Caco-2 (cell line): Measurements from ENCODE around the gene CDKN2D. TPM values are rescaled to one million over a fixed set of nuclear protein-coding genes. Genes with fewer than 3 reads are reported as not detected.
A peak's percentile ranks its signal among the peaks of the same experiment; 100 is the strongest.
"Not testable (repeated sequence)": the region's sequence is repeated elsewhere in the genome, so short reads cannot be mapped to it uniquely, and the experiment has no call there.

ENCODE experiments used
- BruUV-seq: library from RNA; stranded (reverse); fragments of 400-500 nt; replicated peaks from 2 replicates; lab custom pipeline; 2021; lab: Mats Ljungman, UMichigan
- CTCF ChIA-PET: fragments of 300-600 bp; sonication (Branson Sonifier 250); formaldehyde crosslinking; loops from one replicate; lab custom pipeline; 2022; ENCODE audit warnings: antibody characterized with exemption; lab: Charles Lee
- POLR2A ChIA-PET: fragments of 300-600 bp; sonication (Branson Sonifier 250); formaldehyde crosslinking; loops from one replicate; lab custom pipeline; 2022; ENCODE audit warnings: antibody characterized with exemption; lab: Charles Lee
- DNase-seq, 2 experiments: peaks; one replicate each; pipeline versions ENCODE4 v3.0.0 to v3.0.0-alpha.2; 2020 to 2022
- H3K27me3 ChIP-seq: replicated peaks from 2 replicates; pipeline ENCODE4 v1.6.0; 2011; ENCODE audit warnings: low read length; ENCODE audit not compliant: control insufficient read depth, insufficient read depth
- H3K36me3 ChIP-seq: 2 replicates; pipeline ENCODE4 v1.5.1; 2011; ENCODE audit warnings: low read length; ENCODE audit not compliant: control insufficient read depth, insufficient read depth
- H3K4me1 ChIP-seq: fragments of 250-450 bp; sonication (Bioruptor Pico); 2 replicates; pipeline ENCODE4 v1.5.1; 2020; ENCODE audit warnings: mild to moderate bottlenecking
- H3K4me3 ChIP-seq: 2 replicates; pipeline ENCODE4 v1.5.1; 2011; ENCODE audit warnings: low read depth, mild to moderate bottlenecking, control low read depth, low read length
- H3K9me3 ChIP-seq: fragments of 250-450 bp; sonication (Bioruptor Pico); 2 replicates; pipeline ENCODE4 v1.5.1; 2020; ENCODE audit warnings: mild to moderate bottlenecking, moderate library complexity
- H3K27ac Mint-ChIP-seq: one replicate; pipeline ENCODE4 v1.8.0; 2022; ENCODE audit warnings: mixed read lengths; ENCODE audit not compliant: unreplicated experiment
- H3K27me3 Mint-ChIP-seq: one replicate; pipeline ENCODE4 v1.8.0; 2022; ENCODE audit warnings: mixed read lengths; ENCODE audit not compliant: insufficient read depth, unreplicated experiment
- H3K36me3 Mint-ChIP-seq: one replicate; pipeline ENCODE4 v1.8.0; 2022; ENCODE audit warnings: mild to moderate bottlenecking, mixed read lengths; ENCODE audit not compliant: insufficient read depth, unreplicated experiment
- H3K4me1 Mint-ChIP-seq: one replicate; pipeline ENCODE4 v1.8.0; 2022; ENCODE audit warnings: low read depth, mixed read lengths; ENCODE audit not compliant: unreplicated experiment
- H3K4me3 Mint-ChIP-seq: one replicate; pipeline ENCODE4 v1.8.0; 2022; ENCODE audit warnings: mild to moderate bottlenecking, moderate library complexity, mixed read lengths; ENCODE audit not compliant: unreplicated experiment
- H3K9me3 Mint-ChIP-seq: one replicate; pipeline ENCODE4 v1.8.0; 2022; ENCODE audit warnings: mixed read lengths; ENCODE audit not compliant: unreplicated experiment
- intact Hi-C: fragments of 100-400 bp; cut with micrococcal nuclease; formaldehyde crosslinking; loops from one replicate; pipeline ENCODE4 v1.10.0; 2022; ENCODE audit not compliant: unreplicated experiment
- total RNA-seq: library from RNA; stranded (reverse); gene quantifications from 2 replicates; pipeline ENCODE4 v1.2.3, GENCODE V29; 2022
- TF ChIP-seq, protein P1 (sequence below), 2 experiments: fragments of 200-600 bp in 1 of 2; IDR thresholded peaks; 1 replicate in 1 of 2; 2 replicates in 1 of 2; pipeline versions ENCODE4 v1.5.1 to v1.8.0; 2011 to 2022; ENCODE audit warnings: antibody characterized with exemption in 1 of 2, control low read depth in 1 of 2, inconsistent platforms in 1 of 2, low read depth in 1 of 2, low read length in 1 of 2, mild to moderate bottlenecking in 1 of 2, moderate library complexity in 1 of 2; ENCODE audit not compliant: insufficient read depth in 1 of 2, severe bottlenecking in 1 of 2, unreplicated experiment in 1 of 2

CDKN2D gene
- total RNA-seq, 1 experiment from 2014 or later = 5.0 TPM

- ChIA-PET CTCF (interaction anchor here (0.6 to 1.0 kb wide), 4 partner anchors 9 to 349 kb away, joined by 3 to 7 read pairs (median 4); partner anchors contain the start of gene DNMT1), POLR2A (interaction anchor here (0.6 kb wide), 1 partner anchor 86 kb away, joined by 4 read pairs; no protein-coding TSS in a partner anchor)
- peak; percentile 95 to 97 for DNase-seq
- BruUV-seq = no TSS peak
- H3K36me3 Mint-ChIP-seq = peaks cover 13% of the 10 kb centered on the region
- TF ChIP-seq, protein P1, sequence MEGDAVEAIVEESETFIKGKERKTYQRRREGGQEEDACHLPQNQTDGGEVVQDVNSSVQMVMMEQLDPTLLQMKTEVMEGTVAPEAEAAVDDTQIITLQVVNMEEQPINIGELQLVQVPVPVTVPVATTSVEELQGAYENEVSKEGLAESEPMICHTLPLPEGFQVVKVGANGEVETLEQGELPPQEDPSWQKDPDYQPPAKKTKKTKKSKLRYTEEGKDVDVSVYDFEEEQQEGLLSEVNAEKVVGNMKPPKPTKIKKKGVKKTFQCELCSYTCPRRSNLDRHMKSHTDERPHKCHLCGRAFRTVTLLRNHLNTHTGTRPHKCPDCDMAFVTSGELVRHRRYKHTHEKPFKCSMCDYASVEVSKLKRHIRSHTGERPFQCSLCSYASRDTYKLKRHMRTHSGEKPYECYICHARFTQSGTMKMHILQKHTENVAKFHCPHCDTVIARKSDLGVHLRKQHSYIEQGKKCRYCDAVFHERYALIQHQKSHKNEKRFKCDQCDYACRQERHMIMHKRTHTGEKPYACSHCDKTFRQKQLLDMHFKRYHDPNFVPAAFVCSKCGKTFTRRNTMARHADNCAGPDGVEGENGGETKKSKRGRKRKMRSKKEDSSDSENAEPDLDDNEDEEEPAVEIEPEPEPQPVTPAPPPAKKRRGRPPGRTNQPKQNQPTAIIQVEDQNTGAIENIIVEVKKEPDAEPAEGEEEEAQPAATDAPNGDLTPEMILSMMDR (IDR thresholded peaks at IDR 0.05; ENCODE audit: insufficient read depth in 1 of 2, low read depth in 1 of 2, low read length in 1 of 2, severe bottlenecking in 1 of 2, unreplicated experiment in 1 of 2) = no peak
- peak within 1 kb of the TSS; percentile 67 for H3K27ac Mint-ChIP-seq
- no peaks in the 10 kb centered on the region for H3K9me3 Mint-ChIP-seq
- H3K27me3 Mint-ChIP-seq = no peaks in the 10 kb centered on the region
- H3K4me3 Mint-ChIP-seq = peak within 1 kb of the TSS; percentile 78
- H3K36me3 ChIP-seq = no peaks in the 10 kb centered on the region
- peaks cover 3% of the 10 kb centered on the region; the same call in 1 of the 2 replicates for H3K4me1 ChIP-seq
- peak within 1 kb of the TSS; percentile 78 for H3K4me3 ChIP-seq
- H3K4me1 Mint-ChIP-seq = no peaks in the 10 kb centered on the region
- intact Hi-C loops = loop anchor here (1.0 to 5.0 kb wide), 2 partner anchors 23 to 41 kb away; partner anchors contain the start of genes KEAP1 and KRI1
- H3K9me3 ChIP-seq = no peaks in the 10 kb centered on the region
- H3K27me3 ChIP-seq = no peaks in the 10 kb centered on the region
These were observed 25.1 kb downstream of the CDKN2D start, which contains the start of gene ATG4D for GRCh38 chr19:10543420-10544241. ATG4D (plus strand) TSS chr19:10543904; CDS start chr19:10544091, 187 bp downstream.

DNA sequence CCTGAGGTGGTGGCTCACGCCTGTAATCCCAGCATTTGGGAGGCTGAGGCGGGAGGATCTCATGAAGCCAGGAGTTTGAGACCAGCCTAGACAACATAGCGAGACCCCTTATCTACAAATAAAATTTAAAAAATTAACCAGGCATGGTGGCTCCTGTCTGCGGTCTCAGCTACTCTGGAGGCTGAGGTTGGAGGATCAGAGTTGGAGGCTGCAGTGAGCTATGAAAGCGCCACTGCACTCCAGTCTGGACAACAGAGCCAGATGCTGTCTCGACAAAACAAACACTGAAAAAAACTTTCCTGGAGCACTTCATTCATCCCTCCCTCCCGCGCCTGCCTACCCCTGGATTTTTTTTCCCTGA lies 25.7 kb downstream of the CDKN2D start:
- no TSS peak for BruUV-seq
- no peak for DNase-seq
- Histone ChIP-seq H3K27me3 (no peaks in the 10 kb centered on the region), H3K4me1 (peaks cover 3% of the 10 kb centered on the region; the same call in 1 of the 2 replicates), H3K36me3 (no peaks in the 10 kb centered on the region), H3K9me3 (no peaks in the 10 kb centered on the region), H3K4me3 (peak overlapping the region; percentile 78)
- Mint-ChIP-seq H3K27ac (no peak overlapping the region), H3K4me1 (no peaks in the 10 kb centered on the region), H3K4me3 (peak overlapping the region; percentile 78), H3K36me3 (peaks cover 7% of the 10 kb centered on the region), H3K9me3 (no peaks in the 10 kb centered on the region), H3K27me3 (no peaks in the 10 kb centered on the region)
- TF ChIP-seq, protein P1 (IDR thresholded peaks at IDR 0.05; ENCODE audit: insufficient read depth in 1 of 2, low read depth in 1 of 2, low read length in 1 of 2, severe bottlenecking in 1 of 2, unreplicated experiment in 1 of 2) = no peak
- intact Hi-C loops = loop anchor here (1.0 to 5.0 kb wide), 2 partner anchors 23 to 41 kb away; partner anchors contain the start of genes KEAP1 and KRI1
- POLR2A ChIA-PET = interaction anchor here (0.6 kb wide), 1 partner anchor 85 kb away, joined by 4 read pairs; no protein-coding TSS in a partner anchor
- CTCF ChIA-PET = interaction anchor here (0.6 to 1.0 kb wide), 4 partner anchors 10 to 348 kb away, joined by 3 to 7 read pairs (median 4); partner anchors contain the start of gene DNMT1

DNA sequence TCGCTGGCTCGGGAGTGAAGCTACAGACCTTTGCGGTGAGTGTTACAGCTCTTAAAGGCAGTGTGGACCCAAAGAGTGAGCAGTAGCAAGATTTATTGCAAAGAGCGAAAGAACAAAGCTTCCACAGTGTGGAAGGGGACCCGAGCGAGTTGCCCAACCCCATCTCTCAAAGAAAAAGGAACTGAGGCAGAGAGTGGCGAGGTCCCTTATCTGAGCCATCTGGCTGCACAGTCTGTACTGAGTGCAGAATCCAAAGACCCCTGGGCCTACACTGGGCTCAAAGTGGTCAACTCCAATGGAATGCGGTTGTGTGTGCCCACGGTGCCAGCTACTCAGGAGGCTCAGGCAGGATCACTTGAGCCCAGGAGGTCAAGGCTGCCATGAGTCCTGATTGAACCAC lies 29.8 kb downstream of the CDKN2D start:
- H3K36me3 Mint-ChIP-seq, BruUV-seq, H3K27me3 Mint-ChIP-seq, H3K4me3 Mint-ChIP-seq, H3K36me3 ChIP-seq, H3K9me3 Mint-ChIP-seq, POLR2A ChIA-PET, intact Hi-C loops, H3K9me3 ChIP-seq, H3K27me3 ChIP-seq, CTCF ChIA-PET, H3K4me3 ChIP-seq, H3K27ac Mint-ChIP-seq, H3K4me1 Mint-ChIP-seq, H3K4me1 ChIP-seq, DNase-seq: not testable (repeated sequence)
